ENCODE data around the gene SUPT6H.

Gene SUPT6H

GRCh38 chr17:28661635-28662526 lies at the start of gene SUPT6H, which contains the start of gene SDF2:
Gene SUPT6H, plus strand, starts transcription at chr17:28662205. Its CDS starts 11,197 bp downstream, at chr17:28673402.
Gene SDF2, minus strand, starts transcription at chr17:28661906. Its CDS starts 30 bp downstream, at chr17:28661876.
- DNase-seq (ENCODE audit: low spot score) = peak; percentile 95

GRCh38 chr17:28612531-28612930 lies 49.5 kb upstream of the SUPT6H start:
- no peak for DNase-seq (ENCODE audit: low spot score)

- peak; percentile 52 for DNase-seq (ENCODE audit: low spot score)
These were observed 48.8 kb upstream of the SUPT6H start for GRCh38 chr17:28612936-28613872.

- no peak for DNase-seq (ENCODE audit: low spot score)
These were observed 48.0 kb upstream of the SUPT6H start, which contains the start of gene RSKR for GRCh38 chr17:28613931-28614381. Gene RSKR, minus strand, starts transcription at chr17:28614185. Its CDS starts 24 bp downstream, at chr17:28614161.

- no peak for DNase-seq (ENCODE audit: low spot score)
These were observed 46.6 kb upstream of the SUPT6H start for GRCh38 chr17:28615260-28615940.

GRCh38 chr17:28616281-28616680 lies 45.7 kb upstream of the SUPT6H start:
- DNase-seq (ENCODE audit: low spot score) = no peak

GRCh38 chr17:28618464-28618863 lies 43.5 kb upstream of the SUPT6H start:
- no peak for DNase-seq (ENCODE audit: low spot score)

GRCh38 chr17:28620010-28620409 lies 42.0 kb upstream of the SUPT6H start:
- DNase-seq (ENCODE audit: low spot score) = no peak

- DNase-seq (ENCODE audit: low spot score) = no peak
These were observed 39.8 kb upstream of the SUPT6H start for GRCh38 chr17:28622186-28622585.

- DNase-seq (ENCODE audit: low spot score) = no peak
These were observed 38.3 kb upstream of the SUPT6H start for GRCh38 chr17:28623696-28624095.

GRCh38 chr17:28624148-28624547 lies 37.9 kb upstream of the SUPT6H start:
- no peak for DNase-seq (ENCODE audit: low spot score)

- DNase-seq (ENCODE audit: low spot score) = no peak
These were observed 35.2 kb upstream of the SUPT6H start for GRCh38 chr17:28626818-28627217.

- DNase-seq (ENCODE audit: low spot score) = no peak
These were observed 27.7 kb upstream of the SUPT6H start for GRCh38 chr17:28634206-28634865.

- DNase-seq (ENCODE audit: low spot score) = no peak
These were observed 26.5 kb upstream of the SUPT6H start for GRCh38 chr17:28635506-28635905.

- no peak for DNase-seq (ENCODE audit: low spot score)
These were observed 20.4 kb upstream of the SUPT6H start for GRCh38 chr17:28641579-28641978.

GRCh38 chr17:28643983-28644786 lies 17.8 kb upstream of the SUPT6H start:
- peak; percentile 75 for DNase-seq (ENCODE audit: low spot score)

- DNase-seq (ENCODE audit: low spot score) = peak; percentile 100
These were observed 17.0 kb upstream of the SUPT6H start, which contains the start of gene BLTP2 for GRCh38 chr17:28644787-28645575. Gene BLTP2, minus strand, starts transcription at chr17:28645158. Its CDS starts 102 bp downstream, at chr17:28645056.

GRCh38 chr17:28645576-28645939 lies 16.4 kb upstream of the SUPT6H start:
- no peak for DNase-seq (ENCODE audit: low spot score)

- DNase-seq (ENCODE audit: low spot score) = no peak
These were observed 15.8 kb upstream of the SUPT6H start for GRCh38 chr17:28646039-28646754.

Data from GM03348 (cell line).